Stimulated activated naive CD8-positive, alpha-beta T cell treated with anti-CD3 and anti-CD28 coated beads, Interleukin-15, Interleukin-2, amounts not matched to agents 100 ng/mL and 50 ng/mL, for 24 hours (primary cell): ENCODE data around the gene TWIST2.

Experiments
- H3K27ac Mint-ChIP-seq: one replicate; pipeline ENCODE4 v1.8.0; 2021; ENCODE audit warnings: mild to moderate bottlenecking, mixed read lengths
- H3K27me3 Mint-ChIP-seq: one replicate; pipeline ENCODE4 v1.8.0; 2021; ENCODE audit warnings: mixed read lengths
- H3K36me3 Mint-ChIP-seq: one replicate; pipeline ENCODE4 v1.8.0; 2021; ENCODE audit warnings: low read depth, mixed read lengths
- H3K4me1 Mint-ChIP-seq: one replicate; pipeline ENCODE4 v1.8.0; 2021; ENCODE audit warnings: low read depth, mixed read lengths
- H3K4me3 Mint-ChIP-seq: one replicate; pipeline ENCODE4 v1.8.0; 2021; ENCODE audit warnings: mild to moderate bottlenecking, mixed read lengths
- H3K9me3 Mint-ChIP-seq: one replicate; pipeline ENCODE4 v1.8.0; 2021; ENCODE audit warnings: mixed read lengths

Gene TWIST2

GRCh38 chr2:238881353-238882081 is 33.6 kb downstream of the TWIST2 start:
- Mint-ChIP-seq H3K27me3 (peaks cover 13% of the 10 kb centered on the region), H3K9me3 (no peaks in the 10 kb centered on the region), H3K36me3 (no peaks in the 10 kb centered on the region), H3K4me3 (no peak overlapping the region), H3K4me1 (no peaks in the 10 kb centered on the region), H3K27ac (no peak overlapping the region)

GRCh38 chr2:238882082-238882755 is 34.3 kb downstream of the TWIST2 start:
- Mint-ChIP-seq H3K4me3 (no peak overlapping the region), H3K36me3 (no peaks in the 10 kb centered on the region), H3K27ac (no peak overlapping the region), H3K27me3 (peaks cover 10% of the 10 kb centered on the region), H3K4me1 (no peaks in the 10 kb centered on the region), H3K9me3 (no peaks in the 10 kb centered on the region)

- Mint-ChIP-seq H3K36me3 (no peaks in the 10 kb centered on the region), H3K9me3 (no peaks in the 10 kb centered on the region), H3K4me3 (no peak overlapping the region), H3K27ac (no peak overlapping the region), H3K27me3 (peaks cover 15% of the 10 kb centered on the region), H3K4me1 (no peaks in the 10 kb centered on the region)
These were observed 35.6 kb downstream of the TWIST2 start for GRCh38 chr2:238883421-238883901.

- H3K4me1 Mint-ChIP-seq: no peaks in the 10 kb centered on the region
- H3K36me3 Mint-ChIP-seq: no peaks in the 10 kb centered on the region
- no peak overlapping the region for H3K27ac Mint-ChIP-seq
- no peaks in the 10 kb centered on the region for H3K9me3 Mint-ChIP-seq
- no peak overlapping the region for H3K4me3 Mint-ChIP-seq
- H3K27me3 Mint-ChIP-seq: peaks cover 16% of the 10 kb centered on the region
These were observed 36.4 kb downstream of the TWIST2 start for GRCh38 chr2:238884122-238884811.

- Mint-ChIP-seq H3K4me1 (no peaks in the 10 kb centered on the region), H3K4me3 (no peak overlapping the region), H3K36me3 (no peaks in the 10 kb centered on the region), H3K27ac (no peak overlapping the region), H3K9me3 (no peaks in the 10 kb centered on the region), H3K27me3 (peaks cover 16% of the 10 kb centered on the region)
These were observed 37.0 kb downstream of the TWIST2 start for GRCh38 chr2:238884812-238885408.

- Mint-ChIP-seq H3K36me3 (no peaks in the 10 kb centered on the region), H3K9me3 (no peaks in the 10 kb centered on the region), H3K4me3 (no peak overlapping the region), H3K4me1 (no peaks in the 10 kb centered on the region), H3K27me3 (peaks cover 16% of the 10 kb centered on the region), H3K27ac (no peak overlapping the region)
These were observed 38.7 kb downstream of the TWIST2 start for GRCh38 chr2:238886453-238887094.

- Mint-ChIP-seq H3K36me3 (no peaks in the 10 kb centered on the region), H3K27me3 (peaks cover 12% of the 10 kb centered on the region), H3K9me3 (no peaks in the 10 kb centered on the region), H3K27ac (no peak overlapping the region), H3K4me1 (no peaks in the 10 kb centered on the region), H3K4me3 (no peak overlapping the region)
These were observed 39.7 kb downstream of the TWIST2 start for GRCh38 chr2:238887616-238888015.

- Mint-ChIP-seq H3K36me3 (no peaks in the 10 kb centered on the region), H3K4me1 (no peaks in the 10 kb centered on the region), H3K27me3 (peaks cover 12% of the 10 kb centered on the region), H3K4me3 (no peak overlapping the region), H3K27ac (no peak overlapping the region), H3K9me3 (no peaks in the 10 kb centered on the region)
These were observed 40.9 kb downstream of the TWIST2 start for GRCh38 chr2:238888781-238889180.

- H3K27ac Mint-ChIP-seq: no peak overlapping the region
- H3K4me1 Mint-ChIP-seq: no peaks in the 10 kb centered on the region
- no peak overlapping the region for H3K4me3 Mint-ChIP-seq
- H3K9me3 Mint-ChIP-seq: no peaks in the 10 kb centered on the region
- H3K27me3 Mint-ChIP-seq: peaks cover 11% of the 10 kb centered on the region
- no peaks in the 10 kb centered on the region for H3K36me3 Mint-ChIP-seq
These were observed 42.2 kb downstream of the TWIST2 start for GRCh38 chr2:238890131-238890530.

GRCh38 chr2:238890618-238891456 is 43.0 kb downstream of the TWIST2 start:
- Mint-ChIP-seq H3K27me3 (peaks cover 7% of the 10 kb centered on the region), H3K4me1 (no peaks in the 10 kb centered on the region), H3K4me3 (no peak overlapping the region), H3K27ac (no peak overlapping the region), H3K9me3 (no peaks in the 10 kb centered on the region), H3K36me3 (no peaks in the 10 kb centered on the region)

- Mint-ChIP-seq H3K4me1 (no peaks in the 10 kb centered on the region), H3K27me3 (peaks cover 7% of the 10 kb centered on the region), H3K9me3 (no peaks in the 10 kb centered on the region), H3K27ac (no peak overlapping the region), H3K4me3 (no peak overlapping the region), H3K36me3 (no peaks in the 10 kb centered on the region)
These were observed 43.7 kb downstream of the TWIST2 start for GRCh38 chr2:238891457-238892203.

- Mint-ChIP-seq H3K4me3 (no peak overlapping the region), H3K4me1 (no peaks in the 10 kb centered on the region), H3K27me3 (peaks cover 10% of the 10 kb centered on the region), H3K36me3 (no peaks in the 10 kb centered on the region), H3K27ac (no peak overlapping the region), H3K9me3 (no peaks in the 10 kb centered on the region)
These were observed 44.3 kb downstream of the TWIST2 start for GRCh38 chr2:238892204-238892500.

- Mint-ChIP-seq H3K27me3 (peaks cover 10% of the 10 kb centered on the region), H3K27ac (no peak overlapping the region), H3K9me3 (no peaks in the 10 kb centered on the region), H3K4me3 (no peak overlapping the region), H3K36me3 (no peaks in the 10 kb centered on the region), H3K4me1 (no peaks in the 10 kb centered on the region)
These were observed 44.9 kb downstream of the TWIST2 start for GRCh38 chr2:238892796-238893195.
